MM.1S (cell line): ENCODE measurements around the gene GC.
A peak's percentile ranks its signal among the peaks of the same experiment; 100 is the strongest.

Experiments used
- DNase-seq: peaks from one replicate; pipeline ENCODE4 v3.0.0-alpha.2; 2015
- H2AFZ ChIP-seq: fragments of 300-600 bp; sonication (generic); 2 replicates; pipeline ENCODE4 v1.6.0; 2016; ENCODE audit warnings: antibody characterized with exemption, low read length
- H3F3A ChIP-seq: fragments of 300-600 bp; sonication (generic); 2 replicates; pipeline ENCODE4 v1.6.1; 2016; ENCODE audit warnings: mild to moderate bottlenecking, antibody characterized with exemption, low read length, moderate library complexity, mixed read lengths; ENCODE audit not compliant: insufficient read depth
- H3K27ac ChIP-seq: fragments of 300-600 bp; sonication (generic); 2 replicates; pipeline ENCODE4 v1.5.1; 2016; ENCODE audit warnings: mild to moderate bottlenecking, low read length
- H3K27me3 ChIP-seq: fragments of 300-600 bp; sonication (generic); replicated peaks from 2 replicates; pipeline ENCODE4 v1.6.0; 2016; ENCODE audit warnings: low read length; ENCODE audit not compliant: insufficient read depth
- H3K36me3 ChIP-seq: fragments of 300-600 bp; sonication (generic); replicated peaks from 2 replicates; pipeline ENCODE4 v1.6.1; 2016; ENCODE audit warnings: mild to moderate bottlenecking, low read length, mixed read lengths; ENCODE audit not compliant: insufficient read depth
- H3K4me1 ChIP-seq: fragments of 300-600 bp; sonication (generic); 2 replicates; pipeline ENCODE4 v1.6.1; 2016; ENCODE audit warnings: low read length, mixed read lengths
- H3K4me2 ChIP-seq: fragments of 300-600 bp; sonication (generic); 2 replicates; pipeline ENCODE4 v1.6.0; 2016; ENCODE audit warnings: low read depth, low read length
- H3K4me3 ChIP-seq: fragments of 300-600 bp; sonication (generic); 2 replicates; pipeline ENCODE4 v1.5.1; 2016; ENCODE audit warnings: low read length, mixed read lengths
- H3K79me2 ChIP-seq: fragments of 300-600 bp; sonication (generic); 2 replicates; pipeline ENCODE4 v1.6.1; 2016; ENCODE audit warnings: mixed run types, low read length, mixed read lengths
- H3K9ac ChIP-seq: fragments of 300-600 bp; sonication (generic); 2 replicates; pipeline ENCODE4 v1.6.1; 2016; ENCODE audit warnings: low read length, mixed read lengths
- H3K9me2 ChIP-seq: fragments of 300-600 bp; sonication (generic); replicated peaks from 2 replicates; pipeline ENCODE4 v1.6.1; 2016; ENCODE audit warnings: mild to moderate bottlenecking, low read length, mixed read lengths; ENCODE audit not compliant: insufficient read depth
- H3K9me3 ChIP-seq: fragments of 300-600 bp; sonication (generic); replicated peaks from 2 replicates; pipeline ENCODE4 v1.6.1; 2016; ENCODE audit warnings: mild to moderate bottlenecking, low read length, mixed read lengths; ENCODE audit not compliant: insufficient read depth
- H4K20me1 ChIP-seq: fragments of 300-600 bp; sonication (generic); 2 replicates; pipeline ENCODE4 v1.6.1; 2016; ENCODE audit warnings: mild to moderate bottlenecking, low read length, moderate library complexity, mixed read lengths; ENCODE audit not compliant: insufficient read depth
- CTCF ChIP-seq: fragments of 300-600 bp; sonication (generic); IDR thresholded peaks from 2 replicates; pipeline ENCODE4 v1.5.1; 2016; ENCODE audit warnings: antibody characterized with exemption, low read length, mixed read lengths
- EZH2 ChIP-seq: fragments of 300-600 bp; sonication (generic); optimal IDR thresholded peaks from 2 replicates; pipeline ENCODE3; 2017; ENCODE audit warnings: low read depth, mild to moderate bottlenecking, antibody characterized with exemption, low read length, mixed read lengths
- EZH2phosphoT487 ChIP-seq: fragments of 300-600 bp; sonication (generic); IDR thresholded peaks from 2 replicates; pipeline ENCODE4 v1.6.1; 2018; ENCODE audit warnings: antibody characterized with exemption, low read length

The GC gene

GRCh38 chr4:71713611-71714203, 70.2 kb downstream of the GC start:
- H2AFZ ChIP-seq = no peak overlapping the region
- no peak overlapping the region for H3K4me3 ChIP-seq
- no peak overlapping the region for H3K27ac ChIP-seq
- no peaks in the 10 kb centered on the region for H3F3A ChIP-seq
- no peaks in the 10 kb centered on the region for H4K20me1 ChIP-seq
- no peaks in the 10 kb centered on the region for H3K36me3 ChIP-seq
- no peaks in the 10 kb centered on the region for H3K79me2 ChIP-seq
- H3K4me1 ChIP-seq = no peaks in the 10 kb centered on the region
- no peaks in the 10 kb centered on the region for H3K27me3 ChIP-seq
- peak; percentile 52 for DNase-seq
- TF ChIP-seq CTCF (peak; percentile 68), EZH2phosphoT487 (no peak)
- H3K9ac ChIP-seq = no peak overlapping the region
- H3K9me2 ChIP-seq = no peaks in the 10 kb centered on the region
- H3K9me3 ChIP-seq = no peaks in the 10 kb centered on the region
- H3K4me2 ChIP-seq = no peak overlapping the region

DNA sequence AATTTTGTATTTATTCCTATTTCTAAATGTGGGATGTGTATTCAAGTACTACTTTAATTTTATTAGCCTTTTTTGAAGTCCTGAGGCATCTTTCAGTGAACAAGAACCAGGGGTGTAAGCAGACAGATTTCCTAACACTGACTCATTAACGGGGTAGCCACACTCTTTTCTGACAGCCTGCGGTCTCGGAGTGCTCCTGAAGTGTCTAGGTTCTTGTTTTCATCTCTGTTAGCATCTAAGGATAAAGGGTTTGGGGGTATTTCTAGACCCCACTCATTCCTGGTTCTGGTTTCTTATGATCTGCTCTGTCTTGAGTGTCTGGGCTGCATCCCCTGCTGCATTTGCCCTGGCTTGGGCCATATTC, 71.9 kb downstream of the GC start:
- no peaks in the 10 kb centered on the region for H3K4me1 ChIP-seq
- no peaks in the 10 kb centered on the region for H3F3A ChIP-seq
- H3K4me3 ChIP-seq = no peak overlapping the region
- no peak overlapping the region for H3K27ac ChIP-seq
- no peaks in the 10 kb centered on the region for H4K20me1 ChIP-seq
- no peak overlapping the region for H3K9ac ChIP-seq
- H3K27me3 ChIP-seq = no peaks in the 10 kb centered on the region
- no peak for TF ChIP-seq EZH2phosphoT487
- TF ChIP-seq CTCF = no peak
- no peak for TF ChIP-seq EZH2
- H3K9me3 ChIP-seq = no peaks in the 10 kb centered on the region
- H3K36me3 ChIP-seq = no peaks in the 10 kb centered on the region
- no peaks in the 10 kb centered on the region for H3K9me2 ChIP-seq
- no peak overlapping the region for H3K4me2 ChIP-seq
- H3K79me2 ChIP-seq = no peaks in the 10 kb centered on the region
- H2AFZ ChIP-seq = no peak overlapping the region
- no peak for DNase-seq

DNA sequence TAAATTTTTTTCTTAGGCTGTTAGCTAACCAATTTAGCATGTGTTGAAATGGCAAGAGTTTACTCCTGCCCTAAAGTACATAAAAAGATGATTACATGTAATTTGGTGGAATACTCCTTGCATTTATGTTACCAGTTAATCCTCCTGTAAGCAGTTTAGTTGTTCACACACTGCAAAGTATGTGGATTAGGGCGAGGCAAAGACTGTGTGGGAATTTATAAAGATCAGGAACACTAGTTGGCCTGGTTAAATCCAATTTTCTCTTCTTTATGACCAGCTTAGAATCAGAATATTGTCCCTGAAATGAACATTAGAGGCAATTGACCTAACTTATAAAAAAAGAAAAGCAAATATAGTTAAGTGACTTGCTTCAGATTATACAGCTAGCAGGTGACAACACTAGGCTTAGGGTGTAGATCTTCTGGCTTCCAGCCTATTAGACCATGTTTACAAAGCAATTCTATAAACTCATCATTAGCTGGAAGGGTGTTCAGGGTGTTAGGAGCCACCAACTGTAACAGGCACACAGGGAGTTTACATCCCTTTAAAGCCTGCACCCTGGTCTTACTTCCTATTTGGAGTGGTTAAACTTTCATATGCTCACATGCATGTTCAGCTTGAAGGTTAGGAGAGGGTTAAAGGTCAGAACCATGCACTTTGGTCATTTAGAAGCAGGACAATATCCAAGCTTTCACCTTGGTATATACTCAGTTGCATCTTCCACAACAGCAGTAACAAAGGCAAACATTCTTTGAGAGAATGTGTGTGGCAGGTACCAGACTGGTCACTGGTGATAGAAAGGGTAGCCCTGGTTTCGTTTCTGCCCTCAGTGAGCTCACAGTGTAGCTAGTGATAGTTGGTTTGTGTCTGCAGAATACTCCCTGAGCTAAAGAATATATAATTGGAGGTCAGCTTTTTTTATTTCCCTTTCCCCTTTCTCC, 72.6 kb downstream of the GC start:
- Histone ChIP-seq H3F3A (no peaks in the 10 kb centered on the region), H3K9ac (no peak overlapping the region), H3K9me2 (no peaks in the 10 kb centered on the region), H3K36me3 (no peaks in the 10 kb centered on the region), H3K4me3 (no peak overlapping the region), H2AFZ (no peak overlapping the region), H3K27me3 (no peaks in the 10 kb centered on the region), H4K20me1 (no peaks in the 10 kb centered on the region), H3K79me2 (no peaks in the 10 kb centered on the region), H3K4me2 (no peak overlapping the region), H3K4me1 (no peaks in the 10 kb centered on the region), H3K27ac (no peak overlapping the region), H3K9me3 (no peaks in the 10 kb centered on the region)
- no peak for DNase-seq
- TF ChIP-seq CTCF (no peak), EZH2 (no peak), EZH2phosphoT487 (no peak)
